Endothelial cell of umbilical vein (primary cell): ENCODE data around the gene PPM1F. TPM values are rescaled to one million over a fixed set of nuclear protein-coding genes. Genes with fewer than 3 reads are reported as not detected.

Experiments
- BruUV-seq: library from RNA; stranded (reverse); fragments of 400-500 nt; replicated peaks from 2 replicates; lab custom pipeline; 2021; lab: Mats Ljungman, UMichigan
- CTCF ChIA-PET: fragments of 300-600, 350-600 bp; sonication (Branson Sonifier 250); formaldehyde crosslinking; loops from one replicate; lab custom pipeline; 2021; ENCODE audit warnings: antibody characterized with exemption, inconsistent platforms; lab: Charles Lee
- POLR2A ChIA-PET: fragments of 300-600, 350-600 bp; sonication (Branson Sonifier 250); formaldehyde crosslinking; loops from one replicate; lab custom pipeline; 2021; ENCODE audit warnings: antibody characterized with exemption, inconsistent platforms; lab: Charles Lee
- DNase-seq: peaks from one replicate; pipeline ENCODE4 v3.0.0-alpha.2; 2011; ENCODE audit warnings: low read depth, low spot score
- FAIRE-seq: peaks from 2 replicates; lab custom pipeline; 2011; peaks lifted over from hg19 to GRCh38; lab: Jason Lieb, UNC
- H2AFZ ChIP-seq: 2 replicates; pipeline ENCODE4 v1.6.0; 2012; ENCODE audit warnings: low read depth, low read length, control low read depth, inconsistent platforms
- H3K27ac ChIP-seq: 2 replicates; pipeline ENCODE4 v1.5.1; 2011; ENCODE audit warnings: low read depth, mild to moderate bottlenecking, control low read depth, low read length, moderate library complexity; ENCODE audit not compliant: insufficient read depth
- H3K27me3 ChIP-seq, 2 experiments: 2 replicates each; pipeline versions ENCODE4 v1.6.0 to v1.6.1; 2011; ENCODE audit warnings: low read length in 2 of 2, mixed read lengths in 1 of 2; ENCODE audit not compliant: control insufficient read depth in 2 of 2, insufficient read depth in 2 of 2
- H3K36me3 ChIP-seq, 2 experiments: 2 replicates in 1 of 2; 3 replicates in 1 of 2; pipeline ENCODE4 v1.5.1; 2011; ENCODE audit warnings: low read length in 2 of 2, mild to moderate bottlenecking in 1 of 2, moderate library complexity in 1 of 2; ENCODE audit not compliant: control insufficient read depth in 2 of 2, insufficient read depth in 2 of 2; ENCODE audit errors: extremely low read depth in 1 of 2
- H3K4me1 ChIP-seq: 3 replicates; pipeline ENCODE4 v1.5.1; 2011; ENCODE audit warnings: mild to moderate bottlenecking, low read length; ENCODE audit not compliant: control insufficient read depth, insufficient read depth; ENCODE audit errors: extremely low read depth
- H3K4me2 ChIP-seq: 2 replicates; pipeline ENCODE4 v1.6.1; 2011; ENCODE audit warnings: low read length, control low read depth, mixed read lengths; ENCODE audit not compliant: insufficient read depth
- H3K4me3 ChIP-seq, 3 experiments: fragments of 200-600 bp in 1 of 3; sonication (generic), shearing (Covaris generic) in 1 of 3; replicated peaks in 1 of 3; 2 replicates each; pipeline ENCODE4 v1.5.1; 2011 to 2016; ENCODE audit warnings: control low read depth in 3 of 3, low read length in 3 of 3, mild to moderate bottlenecking in 2 of 3, inconsistent platforms in 1 of 3, low read depth in 1 of 3, moderate library complexity in 1 of 3; ENCODE audit not compliant: insufficient read depth in 1 of 3
- H3K79me2 ChIP-seq: 2 replicates; pipeline ENCODE4 v1.6.0; 2012; ENCODE audit warnings: low read length, inconsistent platforms; ENCODE audit not compliant: control insufficient read depth, insufficient read depth
- H3K9ac ChIP-seq: replicated peaks from 2 replicates; pipeline ENCODE3; 2011; ENCODE audit warnings: low read length, control low read depth; ENCODE audit not compliant: insufficient read depth; ENCODE audit errors: extremely low read depth
- H3K9me1 ChIP-seq: replicated peaks from 3 replicates; pipeline ENCODE4 v1.6.0; 2011; ENCODE audit warnings: mild to moderate bottlenecking, low read length; ENCODE audit not compliant: control insufficient read depth, insufficient read depth; ENCODE audit errors: extremely low read depth
- H3K9me3 ChIP-seq: replicated peaks from 2 replicates; pipeline ENCODE4 v1.5.1; 2012; ENCODE audit warnings: low read length, inconsistent platforms; ENCODE audit not compliant: control insufficient read depth, insufficient read depth
- H4K20me1 ChIP-seq: replicated peaks from 2 replicates; pipeline ENCODE3; 2011; ENCODE audit warnings: mild to moderate bottlenecking, low read length; ENCODE audit not compliant: control insufficient read depth, insufficient read depth; ENCODE audit errors: extremely low read depth
- CTCF ChIP-seq, 2 donors: IDR thresholded peaks; 1 replicate in 1 of 2; 2 replicates in 1 of 2; pipeline ENCODE4 v1.5.1; 2011; ENCODE audit warnings: low read length in 2 of 2, mild to moderate bottlenecking in 2 of 2, moderate library complexity in 2 of 2, control low read depth in 1 of 2, inconsistent platforms in 1 of 2, low read depth in 1 of 2; ENCODE audit not compliant: insufficient read depth in 1 of 2; ENCODE audit errors: extremely low read depth in 1 of 2
- EZH2 ChIP-seq: IDR thresholded peaks from 2 replicates; pipeline ENCODE4 v1.6.1; 2012; ENCODE audit warnings: borderline replicate concordance, low read depth, mild to moderate bottlenecking, moderate library complexity, low read length, inconsistent platforms; ENCODE audit not compliant: severe bottlenecking
- FOS ChIP-seq: IDR thresholded peaks from 2 replicates; pipeline ENCODE4 v1.6.1; 2011; ENCODE audit warnings: mild to moderate bottlenecking, low read length, moderate library complexity, borderline replicate concordance; ENCODE audit not compliant: insufficient read depth
- GATA2 ChIP-seq: IDR thresholded peaks from 2 replicates; pipeline ENCODE4 v1.7.0; 2011; ENCODE audit warnings: low read depth, mild to moderate bottlenecking, moderate library complexity, mixed read lengths, low read length; ENCODE audit not compliant: insufficient read length, insufficient read depth
- JUN ChIP-seq: IDR thresholded peaks from 2 replicates; pipeline ENCODE4 v1.6.1; 2011; ENCODE audit warnings: borderline replicate concordance, low read depth; ENCODE audit not compliant: insufficient read length, insufficient read depth
- MAX ChIP-seq: IDR thresholded peaks from 2 replicates; pipeline ENCODE4 v1.6.1; 2011; ENCODE audit not compliant: insufficient read depth, insufficient read length
- MYC ChIP-seq: IDR thresholded peaks from one replicate; pipeline ENCODE4 v1.6.1; 2011; ENCODE audit warnings: mild to moderate bottlenecking, low read depth, low read length
- POLR2A ChIP-seq: IDR thresholded peaks from 2 replicates; pipeline ENCODE4 v1.6.1; 2012; ENCODE audit warnings: low read depth, mild to moderate bottlenecking, control low read depth, low read length
- POLR2AphosphoS5 ChIP-seq: IDR thresholded peaks from 2 replicates; pipeline ENCODE4 v1.6.1; 2012; ENCODE audit warnings: low read depth, mild to moderate bottlenecking, control low read depth, low read length, moderate library complexity; ENCODE audit not compliant: insufficient read depth
- dilution Hi-C: fragments of 300-500 bp; cut with MboI; formaldehyde crosslinking; loops from one replicate; pipeline ENCODE4 v1.15.0; 2019; ENCODE audit warnings: low sequenced_read_pairs; ENCODE audit not compliant: extremely low pct_ligation_motif_present
- intact Hi-C: fragments of 100-400 bp; cut with micrococcal nuclease; formaldehyde crosslinking; loops from one replicate; pipeline ENCODE4 v1.10.0; 2022
- polyA plus RNA-seq, 4 experiments: library from polyadenylated mRNA; depleted of rRNA in 3 of 4; stranded (reverse) in 3 of 4; unstranded in 1 of 4; fragments of >200 nt; gene quantifications; 2 replicates each; pipeline versions ENCODE4 v1.2.1 to v1.2.3, GENCODE V29; 2011 to 2012; ENCODE audit warnings: missing spikeins in 1 of 4
- total RNA-seq: library from RNA; stranded (reverse); gene quantifications from 2 replicates; pipeline ENCODE4 v1.2.3, GENCODE V29; 2021

The PPM1F gene
- total and polyA plus RNA-seq, 2 donors (not counting 3 experiments of a cell fraction or from before 2014, with no cell fraction given), result 107 to 178 TPM

- DNase-seq (no peak), FAIRE-seq (no peak)
- Histone ChIP-seq H4K20me1 (no peaks in the 10 kb centered on the region), H3K9me3 (no peaks in the 10 kb centered on the region), H3K27me3 (peaks cover 8 to 22% of the 10 kb centered on the region in 2 experiments), H3K4me3 (no peak overlapping the region), H3K4me1 (no peaks in the 10 kb centered on the region), H3K27ac (no peak overlapping the region), H3K9me1 (no peaks in the 10 kb centered on the region), H3K4me2 (no peak overlapping the region), H2AFZ (no peak overlapping the region), H3K36me3 (no peaks in the 10 kb centered on the region), H3K79me2 (no peaks in the 10 kb centered on the region), H3K9ac (no peak overlapping the region)
- no TSS peak for BruUV-seq
- TF ChIP-seq EZH2 (no peak), JUN (no peak), MAX (no peak), FOS (no peak), GATA2 (no peak), POLR2AphosphoS5 (no peak), POLR2A (no peak), MYC (no peak), CTCF (IDR thresholded peaks at IDR 0.05; ENCODE audit: extremely low read depth in 1 of 2, insufficient read depth in 1 of 2, low read depth in 1 of 2, low read length in 2 of 2) (no peak)
- dilution Hi-C loops (no loop called here), intact Hi-C loops (no loop called here)
- CTCF ChIA-PET, result interaction anchor here (1.0 to 1.4 kb wide), 4 partner anchors 11 to 30 kb away, joined by 3 to 4 read pairs (median 3); no protein-coding TSS in a partner anchor
- POLR2A ChIA-PET, result no interaction called here
Measured at GRCh38 chr22:22001664-22002525, 49.2 kb upstream of the PPM1F start.
